HCT116 (cell line): ENCODE results near the gene TUBA3D. TPM values are rescaled to one million over a fixed set of nuclear protein-coding genes. Genes with fewer than 3 reads are reported as not detected.
"Not testable (repeated sequence)": the region's sequence is repeated elsewhere in the genome, so short reads cannot be mapped to it uniquely, and the experiment has no call there.

Experiments
- ATAC-seq: fragments of 200-7000 bp; cut with Tn5 transposase; 2 replicates; pipeline ENCODE4 v1.9.1; 2020; ENCODE audit warnings: mild to moderate bottlenecking, moderate library complexity
- BruUV-seq: library from RNA; stranded (reverse); fragments of 400-500 nt; replicated peaks from 2 replicates; lab custom pipeline; 2021; lab: Mats Ljungman, UMichigan
- CTCF ChIA-PET: fragments of 300-600 bp; sonication (Branson Sonifier 250); formaldehyde crosslinking; loops from one replicate; lab custom pipeline; 2021; ENCODE audit warnings: antibody characterized with exemption; lab: Charles Lee
- POLR2A ChIA-PET: fragments of 300-600, 350-600 bp; sonication (Branson Sonifier 250); formaldehyde crosslinking; loops from one replicate; lab custom pipeline; 2021; ENCODE audit warnings: antibody characterized with exemption; lab: Charles Lee
- RAD21 ChIA-PET, 2 experiments: fragments of 300-600 bp; sonication (Branson Sonifier 250); formaldehyde crosslinking; loops; one replicate each; lab custom pipeline; 2023; ENCODE audit warnings: low total read pairs in 2 of 2; ENCODE audit not compliant: uncharacterized antibody in 2 of 2, unreplicated experiment in 2 of 2, low non-redundant PET in 1 of 2; lab: Charles Lee
- DNase-seq: peaks from one replicate; pipeline ENCODE4 v3.0.0-alpha.2; 2010; ENCODE audit warnings: low read depth, low spot score
- H2AFZ ChIP-seq: fragments of 200-600 bp; shearing (Covaris generic), sonication (generic); 2 replicates; pipeline ENCODE4 v1.6.1; 2017; ENCODE audit warnings: low read depth, mixed run types, mixed read lengths, antibody characterized with exemption, low read length; ENCODE audit not compliant: poor library complexity, severe bottlenecking
- H3K27ac ChIP-seq: 2 replicates; pipeline ENCODE4 v1.5.1; 2012; ENCODE audit warnings: low read depth, low read length
- H3K27me3 ChIP-seq: fragments of 200-600 bp; sonication (generic); 2 replicates; pipeline ENCODE4 v1.6.1; 2016; ENCODE audit warnings: mixed run types, low read length, mixed read lengths; ENCODE audit not compliant: insufficient read depth
- H3K36me3 ChIP-seq, 2 experiments: fragments of 200-500 bp in 1 of 2; fragments of 200-600 bp in 1 of 2; sonication (Bioruptor generic) in 1 of 2; sonication (generic) in 1 of 2; 2 replicates each; pipeline versions ENCODE4 v1.5.1 to v1.6.1; 2014 to 2016; ENCODE audit warnings: low read length in 2 of 2, inconsistent platforms in 1 of 2, mixed read lengths in 1 of 2, mixed run types in 1 of 2; ENCODE audit not compliant: insufficient read depth in 2 of 2, control insufficient read depth in 1 of 2
- H3K4me1 ChIP-seq, 2 experiments: fragments of 200-600 bp in 1 of 2; sonication (generic) in 1 of 2; 2 replicates each; pipeline versions ENCODE4 v1.5.1 to v1.6.1; 2012 to 2017; ENCODE audit warnings: low read length in 2 of 2, inconsistent platforms in 1 of 2, mild to moderate bottlenecking in 1 of 2, mixed read lengths in 1 of 2, mixed run types in 1 of 2, moderate library complexity in 1 of 2; ENCODE audit not compliant: insufficient read depth in 2 of 2, control insufficient read depth in 1 of 2
- H3K4me2 ChIP-seq: fragments of 200-600 bp; sonication (generic); 2 replicates; pipeline ENCODE4 v1.6.1; 2017; ENCODE audit warnings: mixed run types, low read length, mixed read lengths
- H3K4me3 ChIP-seq, 2 experiments: fragments of 200-600 bp in 1 of 2; sonication (generic) in 1 of 2; replicated peaks in 1 of 2; 2 replicates each; pipeline ENCODE4 v1.5.1; 2011 to 2016; ENCODE audit warnings: low read length in 2 of 2, control low read depth in 1 of 2, low read depth in 1 of 2, mild to moderate bottlenecking in 1 of 2, mixed read lengths in 1 of 2, mixed run types in 1 of 2
- H3K79me2 ChIP-seq: fragments of 200-600 bp; sonication (generic); 2 replicates; pipeline ENCODE4 v1.6.1; 2017; ENCODE audit warnings: mild to moderate bottlenecking, mixed run types, low read length, moderate library complexity, mixed read lengths; ENCODE audit not compliant: insufficient read depth
- H3K9ac ChIP-seq: fragments of 200-600 bp; sonication (generic); 2 replicates; pipeline ENCODE4 v1.6.1; 2016; ENCODE audit warnings: low read length, mixed read lengths
- H3K9me2 ChIP-seq: fragments of 200-600 bp; sonication (generic), shearing (Covaris generic); 2 replicates; pipeline ENCODE4 v1.6.1; 2017; ENCODE audit warnings: mixed run types, mild to moderate bottlenecking, moderate library complexity; ENCODE audit not compliant: insufficient read depth
- H3K9me3 ChIP-seq, 2 experiments: fragments of 200-500 bp in 1 of 2; fragments of 200-600 bp in 1 of 2; sonication (Bioruptor generic) in 1 of 2; sonication (generic) in 1 of 2; 2 replicates each; pipeline ENCODE4 v1.6.1; 2014 to 2017; ENCODE audit warnings: low read length in 2 of 2, mixed read lengths in 2 of 2, inconsistent platforms in 1 of 2, low read depth in 1 of 2, mild to moderate bottlenecking in 1 of 2, mixed run types in 1 of 2, moderate library complexity in 1 of 2; ENCODE audit not compliant: control insufficient read depth in 1 of 2, insufficient read depth in 1 of 2
- H4K20me1 ChIP-seq: fragments of 200-600 bp; sonication (generic), shearing (Covaris generic); 2 replicates; pipeline ENCODE4 v1.6.1; 2017; ENCODE audit warnings: mixed run types, mild to moderate bottlenecking, moderate library complexity; ENCODE audit not compliant: insufficient read depth
- intact Hi-C: fragments of 100-400 bp; cut with micrococcal nuclease; formaldehyde crosslinking; loops from 2 replicates; pipeline ENCODE4 v1.10.0; 2022
- total RNA-seq: library from RNA; stranded (reverse); gene quantifications from one replicate; pipeline ENCODE4 v1.2.1, GENCODE V29; 2021; ENCODE audit not compliant: unreplicated experiment

TUBA3D gene
- total RNA-seq, 1 experiment from 2014 or later, result not detected

DNA sequence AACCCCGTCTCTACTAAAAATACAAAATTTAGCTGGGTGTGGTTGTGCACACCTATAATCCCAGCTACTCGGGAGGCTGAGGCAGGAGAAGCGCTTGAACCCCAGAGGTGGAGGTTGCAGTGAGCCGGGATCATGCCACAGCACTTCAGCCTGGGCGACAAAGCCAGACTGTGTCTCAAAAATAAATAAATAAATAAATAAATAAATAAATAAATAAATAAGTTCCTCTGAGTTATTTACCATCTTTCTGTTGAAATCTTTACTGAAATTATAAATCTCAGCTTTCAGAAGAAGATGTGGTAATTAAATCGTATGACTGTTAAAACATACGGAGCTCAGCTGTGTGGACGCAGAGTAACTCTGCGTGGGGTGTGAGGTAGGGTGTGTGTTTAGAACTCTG, 27.9 kb upstream of the TUBA3D start:
- intact Hi-C loops, H3K4me2 ChIP-seq, BruUV-seq, H3K9me3 ChIP-seq, CTCF ChIA-PET, ATAC-seq, H3K36me3 ChIP-seq, H3K9ac ChIP-seq, H4K20me1 ChIP-seq, POLR2A ChIA-PET, H3K9me2 ChIP-seq, H3K27ac ChIP-seq, H3K79me2 ChIP-seq, RAD21 ChIA-PET, DNase-seq, H2AFZ ChIP-seq, H3K4me3 ChIP-seq, H3K4me1 ChIP-seq, H3K27me3 ChIP-seq: not testable (repeated sequence)

DNA sequence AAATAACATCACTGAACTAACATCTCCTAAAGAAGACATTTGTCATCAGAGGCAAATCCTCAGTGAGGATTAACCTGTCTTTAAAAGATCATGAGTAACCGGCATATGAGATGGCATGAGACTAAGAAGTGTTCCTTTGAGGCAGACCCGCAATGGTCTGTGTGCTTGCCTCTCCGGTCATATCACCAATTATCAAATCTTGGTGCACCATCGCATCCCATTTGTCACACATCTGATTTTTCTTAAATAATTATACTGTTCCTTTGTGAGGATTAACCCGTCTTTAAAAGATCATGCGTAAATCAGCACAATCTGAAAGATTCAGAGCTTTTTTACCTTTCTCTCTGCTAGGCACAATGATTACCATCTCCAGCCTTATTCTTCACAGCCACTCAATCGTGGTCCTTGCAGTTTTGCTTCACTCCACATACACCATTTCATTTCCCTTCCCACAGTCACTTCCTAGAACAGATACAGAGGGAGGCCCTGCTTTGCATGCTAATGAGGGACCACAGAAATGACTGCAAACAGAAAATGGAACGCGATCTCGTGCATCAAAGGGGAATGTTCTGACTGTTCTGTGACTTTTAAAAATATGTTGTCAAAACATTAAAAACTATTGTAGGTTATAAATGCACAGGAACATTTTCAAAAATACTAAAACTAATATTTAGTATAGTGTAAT, 24.5 kb upstream of the TUBA3D start:
- H3K9me3 ChIP-seq, H3K79me2 ChIP-seq, H4K20me1 ChIP-seq, intact Hi-C loops, POLR2A ChIA-PET, H3K9ac ChIP-seq, H3K36me3 ChIP-seq, H3K4me1 ChIP-seq, ATAC-seq, BruUV-seq, H3K4me2 ChIP-seq, H3K9me2 ChIP-seq, CTCF ChIA-PET, RAD21 ChIA-PET, H3K27ac ChIP-seq, H3K4me3 ChIP-seq, DNase-seq, H2AFZ ChIP-seq, H3K27me3 ChIP-seq: not testable (repeated sequence)

DNA sequence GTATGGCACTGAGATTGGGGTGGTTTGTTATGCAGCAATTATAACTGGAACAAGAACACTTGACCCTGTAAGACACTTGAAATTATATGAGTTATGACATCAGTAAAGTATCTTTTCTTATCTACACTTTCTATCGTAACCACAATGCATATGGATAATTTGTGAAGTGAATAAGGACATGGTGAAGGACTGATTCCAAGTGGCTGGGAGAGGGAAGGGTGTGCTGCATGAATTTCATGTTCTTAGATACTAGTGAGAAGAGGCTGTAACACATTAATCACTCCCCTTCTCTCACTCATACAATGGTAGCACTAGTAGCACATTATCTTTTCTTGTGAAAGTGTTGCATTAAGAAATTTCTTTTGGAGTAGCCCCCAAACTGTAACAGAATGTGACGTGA, 21.0 kb upstream of the TUBA3D start:
- BruUV-seq, H3K4me2 ChIP-seq, H4K20me1 ChIP-seq, H3K9ac ChIP-seq, intact Hi-C loops, H2AFZ ChIP-seq, DNase-seq, H3K27me3 ChIP-seq, POLR2A ChIA-PET, ATAC-seq, H3K4me3 ChIP-seq, CTCF ChIA-PET, H3K36me3 ChIP-seq, H3K9me3 ChIP-seq, H3K79me2 ChIP-seq, RAD21 ChIA-PET, H3K9me2 ChIP-seq, H3K4me1 ChIP-seq, H3K27ac ChIP-seq: not testable (repeated sequence)

DNA sequence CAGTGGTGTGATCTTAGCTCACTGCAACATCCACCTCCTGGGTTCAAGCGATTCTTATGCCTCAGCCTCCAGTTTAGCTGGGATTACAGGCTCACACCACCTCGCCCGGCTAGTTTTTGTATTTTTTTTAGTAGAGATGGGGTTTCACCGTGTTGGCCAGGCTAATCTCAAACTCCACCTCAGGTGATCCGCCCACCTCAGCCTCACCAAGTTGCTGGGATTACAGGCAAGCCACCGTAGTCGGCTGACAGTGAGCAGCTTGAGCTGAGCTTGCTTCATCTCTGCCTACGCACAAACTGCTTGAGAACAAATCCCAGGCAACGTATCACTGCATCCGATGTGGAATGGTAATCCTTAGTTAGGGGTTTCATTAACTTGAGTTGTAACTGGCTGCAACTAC, 8.2 kb upstream of the TUBA3D start:
- H3K27ac ChIP-seq, H3K27me3 ChIP-seq, intact Hi-C loops, CTCF ChIA-PET, ATAC-seq, BruUV-seq, H3K9me3 ChIP-seq, H3K9me2 ChIP-seq, H3K4me1 ChIP-seq, H4K20me1 ChIP-seq, POLR2A ChIA-PET, H3K9ac ChIP-seq, H3K4me2 ChIP-seq, H3K4me3 ChIP-seq, RAD21 ChIA-PET, H3K79me2 ChIP-seq, H3K36me3 ChIP-seq, DNase-seq, H2AFZ ChIP-seq: not testable (repeated sequence)
